Small intestine (tissue), 7 donors: ENCODE data around the gene SUPT20H. TPM values are rescaled to one million over a fixed set of nuclear protein-coding genes. Genes with fewer than 3 reads are reported as not detected.

Experiments
- DNase-seq, 2 donors: peaks; one replicate each; pipeline versions ENCODE4 v3.0.0 to v3.0.0-alpha.2; 2013
- FAIRE-seq: peaks from 2 replicates; lab custom pipeline; 2012; peaks lifted over from hg19 to GRCh38; lab: Jason Lieb, UNC
- H3K27ac ChIP-seq, 3 donors: one replicate each; pipeline ENCODE4 v1.5.1; 2013; ENCODE audit warnings: low read length in 2 of 3, mild to moderate bottlenecking in 2 of 3, control low read depth in 1 of 3, inconsistent platforms in 1 of 3, low read depth in 1 of 3, moderate library complexity in 1 of 3
- H3K27me3 ChIP-seq, 3 donors: one replicate each; pipeline ENCODE4 v1.6.1; 2013; ENCODE audit warnings: low read length in 3 of 3, inconsistent platforms in 1 of 3; ENCODE audit not compliant: control insufficient read depth in 3 of 3, insufficient read depth in 3 of 3
- H3K36me3 ChIP-seq, 3 donors: one replicate each; pipeline ENCODE4 v1.6.1; 2013; ENCODE audit warnings: low read length in 3 of 3, inconsistent platforms in 1 of 3, low read depth in 1 of 3, mild to moderate bottlenecking in 1 of 3, moderate library complexity in 1 of 3; ENCODE audit not compliant: control insufficient read depth in 3 of 3, insufficient read depth in 2 of 3
- H3K4me1 ChIP-seq, 3 donors: one replicate each; pipeline ENCODE4 v1.6.1; 2013; ENCODE audit warnings: low read length in 2 of 3, inconsistent platforms in 1 of 3, low read depth in 1 of 3, mild to moderate bottlenecking in 1 of 3, moderate library complexity in 1 of 3; ENCODE audit not compliant: control insufficient read depth in 3 of 3, insufficient read depth in 2 of 3
- H3K4me3 ChIP-seq, 3 donors: one replicate each; pipeline ENCODE4 v1.5.1; 2013; ENCODE audit warnings: low read length in 3 of 3, control low read depth in 1 of 3, inconsistent platforms in 1 of 3, low read depth in 1 of 3, mild to moderate bottlenecking in 1 of 3, moderate library complexity in 1 of 3
- H3K9me3 ChIP-seq, 2 donors: one replicate each; pipeline ENCODE4 v1.6.1; 2013; ENCODE audit warnings: low read depth in 1 of 2, low read length in 1 of 2; ENCODE audit not compliant: control insufficient read depth in 2 of 2, insufficient read depth in 1 of 2
- WGBS, 3 donors: extraction: QIAGEN DNeasy Blood & Tissue Kit; methylation state at CpG; one replicate each; pipeline ENCODE4 v1.1.7; 2013; 5-methylcytosine and 5-hydroxymethylcytosine counted together
- polyA plus RNA-seq, 4 donors: library from polyadenylated mRNA; stranded (reverse) in 3 of 4; unstranded in 1 of 4; fragments of 200-250 nt in 3 of 4; fragments of 120-200 nt in 1 of 4; gene quantifications; one replicate each; pipeline versions ENCODE4 v1.2.1 to v1.2.3, GENCODE V29; 2013
- donor health status: healthy with polysubstance abuse.
- donor health status: control.
- donor health status: control.
- donor health status: Bipolar disorder and iron deficiency.
- donor health status: healthy.

The SUPT20H gene
- polyA plus RNA-seq, 4 donors, result 20.0 to 64.1 (median 20.4) TPM

- 90 to 93% (median 90%) methylated on average over 2 of the region's 2 CpGs for WGBS, 3 donors
- peaks cover 14 to 27% (median 18%) of the 10 kb centered on the region in 3 donors for H3K36me3 ChIP-seq
These were observed 72.8 kb downstream of the SUPT20H start for GRCh38 chr13:36986462-36987240.

GRCh38 chr13:36981156-36981743, 78.2 kb downstream of the SUPT20H start:
- Histone ChIP-seq H3K36me3 (peaks cover 7 to 38% (median 10%) of the 10 kb centered on the region in 3 donors), H3K4me1 (no peaks in the 10 kb centered on the region), H3K4me3 (no peak overlapping the region), H3K27me3 (no peaks in the 10 kb centered on the region), H3K27ac (no peak overlapping the region), H3K9me3 (no peaks in the 10 kb centered on the region)
- FAIRE-seq (no peak), DNase-seq (peak; percentile 10 to 38)
- 29 to 33% (median 31%) methylated on average over 6 of the region's 6 CpGs for WGBS, 3 donors

More at GRCh38 chr13:36986462-36987240, 72.8 kb downstream of the SUPT20H start:
- Histone ChIP-seq H3K27ac (no peak overlapping the region), H3K4me3 (no peak overlapping the region), H3K27me3 (no peaks in the 10 kb centered on the region), H3K4me1 (no peaks in the 10 kb centered on the region), H3K9me3 (no peaks in the 10 kb centered on the region)
- FAIRE-seq, result no peak
- DNase-seq, result no peak

GRCh38 chr13:36979361-36980050, 80.0 kb downstream of the SUPT20H start:
- H3K4me1 ChIP-seq, result no peaks in the 10 kb centered on the region
- H3K36me3 ChIP-seq, result peaks cover 6 to 48% (median 10%) of the 10 kb centered on the region in 3 donors
- H3K4me3 ChIP-seq, result no peak overlapping the region
- WGBS, 3 donors, result 89 to 91% (median 90%) methylated on average over 7 of the region's 7 CpGs
- no peaks in the 10 kb centered on the region for H3K27me3 ChIP-seq
- no peak for FAIRE-seq
- no peak for DNase-seq
- H3K9me3 ChIP-seq, result peaks cover 0 to 3% of the 10 kb centered on the region in 2 donors
- no peak overlapping the region for H3K27ac ChIP-seq

GRCh38 chr13:36975172-36975571, 84.3 kb downstream of the SUPT20H start:
- Histone ChIP-seq H3K36me3 (peaks cover 7 to 47% (median 10%) of the 10 kb centered on the region in 3 donors), H3K27ac (no peak overlapping the region), H3K4me1 (no peaks in the 10 kb centered on the region), H3K27me3 (no peaks in the 10 kb centered on the region), H3K4me3 (no peak overlapping the region), H3K9me3 (peaks cover 0 to 3% of the 10 kb centered on the region in 2 donors)
- WGBS, 3 donors, result 73 to 95% (median 85%) methylated on average over 1 of the region's 1 CpG
- DNase-seq (no peak), FAIRE-seq (no peak)

GRCh38 chr13:36973621-36974295, 85.7 kb downstream of the SUPT20H start:
- WGBS, 3 donors, result 91 to 97% (median 94%) methylated on average over 5 of the region's 5 CpGs
- no peak for FAIRE-seq
- no peaks in the 10 kb centered on the region for H3K4me1 ChIP-seq

DNA sequence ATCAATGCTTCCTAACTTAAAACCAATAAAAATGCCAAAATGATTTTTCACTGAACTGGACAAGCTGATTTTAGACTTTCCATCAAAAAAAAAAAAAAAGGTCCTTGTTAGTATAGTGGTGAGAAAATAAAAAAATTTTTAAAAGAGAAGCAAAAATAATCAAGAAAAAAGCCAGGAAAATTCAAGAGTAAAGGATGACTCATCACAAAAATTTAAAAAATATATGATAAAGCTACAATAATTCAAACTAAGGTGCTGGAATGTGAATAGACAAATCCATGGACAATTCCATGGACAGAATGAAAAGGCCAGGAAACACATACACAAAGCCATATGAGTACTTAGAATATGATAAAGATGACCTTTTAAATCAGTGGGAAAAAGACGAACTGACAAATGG, 86.5 kb downstream of the SUPT20H start:
- peaks cover 5 to 36% (median 9%) of the 10 kb centered on the region in 3 donors for H3K36me3 ChIP-seq
- no peak overlapping the region for H3K4me3 ChIP-seq
- WGBS, 3 donors, result 93 to 100% (median 97%) methylated on average over 1 of the region's 1 CpG
- H3K4me1 ChIP-seq, result no peaks in the 10 kb centered on the region
- peaks cover 0 to 3% of the 10 kb centered on the region in 2 donors for H3K9me3 ChIP-seq
- no peak overlapping the region for H3K27ac ChIP-seq
- FAIRE-seq (no peak), DNase-seq (no peak)
- H3K27me3 ChIP-seq, result no peaks in the 10 kb centered on the region

More at GRCh38 chr13:36973621-36974295, 85.7 kb downstream of the SUPT20H start:
- H3K4me3 ChIP-seq, result no peak overlapping the region
- H3K36me3 ChIP-seq, result peaks cover 5 to 43% (median 9%) of the 10 kb centered on the region in 3 donors
- H3K27me3 ChIP-seq, result no peaks in the 10 kb centered on the region
- peaks cover 0 to 3% of the 10 kb centered on the region in 2 donors for H3K9me3 ChIP-seq
- H3K27ac ChIP-seq, result no peak overlapping the region
- no peak for DNase-seq

DNA sequence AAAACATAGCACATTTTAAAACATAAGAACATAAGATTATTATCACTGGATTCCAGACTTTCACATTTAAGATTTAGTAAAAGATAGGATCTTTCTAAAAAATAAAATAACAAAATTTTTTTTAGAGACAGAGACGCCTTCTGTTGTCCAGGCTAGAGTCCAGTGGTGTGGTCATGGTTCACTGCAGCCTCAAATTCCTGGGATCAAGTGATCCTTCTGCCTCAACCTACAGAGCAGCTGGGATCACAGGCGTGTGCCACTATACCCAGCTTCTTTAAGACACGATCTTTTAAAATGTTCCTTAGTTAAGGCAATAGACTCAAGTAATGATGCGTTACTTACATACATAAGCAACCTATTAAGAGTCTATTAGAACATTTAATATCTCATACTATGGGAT, 93.1 kb downstream of the SUPT20H start:
- Histone ChIP-seq H3K4me3 (no peak overlapping the region), H3K27me3 (no peaks in the 10 kb centered on the region), H3K4me1 (no peaks in the 10 kb centered on the region), H3K27ac (no peak overlapping the region), H3K9me3 (no peaks in the 10 kb centered on the region), H3K36me3 (peaks cover 7 to 35% (median 21%) of the 10 kb centered on the region in 3 donors)
- no peak for FAIRE-seq
- 97 to 98% (median 98%) methylated on average over 4 of the region's 4 CpGs for WGBS, 3 donors
- no peak for DNase-seq

DNA sequence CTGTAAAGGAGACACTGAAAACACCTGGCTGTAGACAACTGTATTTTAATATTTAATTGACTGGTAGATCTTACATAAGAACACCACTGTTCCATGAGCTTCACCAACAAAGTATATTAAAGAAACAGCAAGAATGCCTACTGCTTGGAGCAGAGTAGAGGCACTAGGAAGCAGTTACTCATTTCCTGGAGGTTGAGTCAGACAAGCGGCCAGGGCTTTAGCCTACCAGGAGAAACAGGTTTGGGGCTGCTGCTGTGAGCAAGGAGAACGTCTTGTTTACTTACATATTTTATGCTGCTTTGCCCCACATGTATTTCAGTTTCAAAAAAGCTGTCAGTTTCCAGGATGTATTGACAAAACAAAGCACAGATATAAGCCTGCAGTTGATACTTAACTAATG, 93.7 kb downstream of the SUPT20H start:
- DNase-seq, result no peak

More for the DNA sequence above, 93.7 kb downstream of the SUPT20H start:
- Histone ChIP-seq H3K4me1 (no peaks in the 10 kb centered on the region), H3K36me3 (peaks cover 5 to 36% (median 21%) of the 10 kb centered on the region in 3 donors), H3K4me3 (no peak overlapping the region), H3K27ac (no peak overlapping the region), H3K9me3 (no peaks in the 10 kb centered on the region), H3K27me3 (no peaks in the 10 kb centered on the region)
- WGBS, 3 donors, result 80 to 86% (median 82%) methylated on average over 2 of the region's 2 CpGs
- FAIRE-seq, result no peak
